ELF-1 (cell line): Measurements from ENCODE around the gene COMT.
"Not testable (repeated sequence)": the region's sequence is repeated elsewhere in the genome, so short reads cannot be mapped to it uniquely, and the experiment has no call there.

Source experiments
- DNase-seq: peaks from one replicate; pipeline ENCODE4 v3.0.0-alpha.2; 2016; ENCODE audit warnings: low read depth, low spot score

Gene COMT

DNA sequence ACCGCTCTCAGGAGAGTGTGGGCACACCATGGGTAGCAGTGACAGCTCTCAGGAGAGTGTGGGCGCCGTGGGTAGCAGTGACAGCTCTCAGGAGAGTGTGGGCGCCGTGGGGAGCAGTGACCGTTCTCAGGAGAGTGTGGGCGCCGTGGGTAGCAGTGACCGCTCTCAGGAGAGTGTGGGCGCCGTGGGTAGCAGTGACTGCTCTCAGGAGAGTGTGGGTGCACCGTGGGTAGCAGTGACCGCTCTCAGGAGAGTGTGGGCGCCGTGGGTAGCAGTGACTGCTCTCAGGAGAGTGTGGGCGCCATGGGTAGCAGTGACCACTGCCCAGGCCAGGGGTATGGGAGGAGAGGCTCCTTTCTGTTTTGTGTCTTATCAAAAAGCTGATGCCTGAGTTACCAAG lies 33.7 kb upstream of the COMT start:
- DNase-seq, result not testable (repeated sequence)

DNA sequence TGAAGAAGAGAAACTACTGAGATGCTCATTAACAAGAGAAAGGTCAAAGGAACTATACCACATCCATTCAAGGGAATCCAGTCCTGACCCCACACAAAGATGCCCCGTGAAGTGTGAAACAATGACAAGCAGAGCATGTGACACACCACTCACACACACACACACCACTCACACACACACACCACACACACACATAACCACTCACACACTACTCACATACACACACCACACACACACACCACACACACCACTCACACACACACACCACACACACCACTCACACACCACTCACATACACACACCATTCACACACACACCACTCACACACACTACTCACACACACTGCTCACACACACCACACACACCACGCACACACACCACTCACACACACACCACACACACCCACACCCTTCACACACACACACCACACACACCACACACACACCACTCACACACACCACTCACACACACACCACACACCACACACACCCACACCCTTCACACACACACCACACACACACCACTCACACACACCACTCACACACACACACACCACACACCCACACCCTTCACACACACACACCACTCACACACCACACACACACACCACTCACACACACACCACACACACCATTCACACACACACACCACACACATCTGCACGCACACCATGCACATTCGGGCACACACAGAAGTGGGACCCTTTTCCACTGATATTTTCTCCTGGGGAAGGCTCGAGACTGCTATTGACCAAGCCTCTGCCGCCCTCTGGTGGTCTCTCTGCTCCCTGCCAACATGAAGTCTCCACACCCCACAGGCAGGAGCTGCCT lies 32.0 kb upstream of the COMT start:
- DNase-seq, result peak; percentile 84

DNA sequence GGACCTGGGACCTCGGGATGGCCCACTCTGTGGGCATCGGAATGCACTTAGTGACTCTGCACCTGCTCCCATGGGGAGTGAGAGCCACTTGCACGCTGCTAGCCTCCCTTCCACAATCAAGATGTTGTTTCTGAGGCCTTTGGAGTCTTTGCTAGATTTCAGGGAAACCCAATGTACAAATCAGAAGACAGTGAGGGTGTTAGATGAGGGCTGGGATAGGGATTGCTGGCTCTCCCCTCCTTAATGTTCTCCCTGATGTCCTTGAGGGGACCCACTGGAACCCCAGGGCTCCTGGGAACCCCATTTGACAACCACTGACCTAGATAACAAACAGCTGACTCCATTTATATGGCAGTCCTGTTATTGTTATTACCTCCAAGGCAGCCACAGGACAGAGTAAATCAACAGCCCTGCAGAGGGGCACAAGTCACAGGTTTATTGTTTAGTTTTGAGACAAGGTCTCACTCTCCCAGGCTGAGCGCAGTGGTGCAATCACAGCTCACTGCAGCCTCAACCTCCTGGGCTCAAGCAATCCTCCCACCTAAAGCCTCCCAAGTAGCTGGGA lies 31.3 kb upstream of the COMT start:
- no peak for DNase-seq

DNA sequence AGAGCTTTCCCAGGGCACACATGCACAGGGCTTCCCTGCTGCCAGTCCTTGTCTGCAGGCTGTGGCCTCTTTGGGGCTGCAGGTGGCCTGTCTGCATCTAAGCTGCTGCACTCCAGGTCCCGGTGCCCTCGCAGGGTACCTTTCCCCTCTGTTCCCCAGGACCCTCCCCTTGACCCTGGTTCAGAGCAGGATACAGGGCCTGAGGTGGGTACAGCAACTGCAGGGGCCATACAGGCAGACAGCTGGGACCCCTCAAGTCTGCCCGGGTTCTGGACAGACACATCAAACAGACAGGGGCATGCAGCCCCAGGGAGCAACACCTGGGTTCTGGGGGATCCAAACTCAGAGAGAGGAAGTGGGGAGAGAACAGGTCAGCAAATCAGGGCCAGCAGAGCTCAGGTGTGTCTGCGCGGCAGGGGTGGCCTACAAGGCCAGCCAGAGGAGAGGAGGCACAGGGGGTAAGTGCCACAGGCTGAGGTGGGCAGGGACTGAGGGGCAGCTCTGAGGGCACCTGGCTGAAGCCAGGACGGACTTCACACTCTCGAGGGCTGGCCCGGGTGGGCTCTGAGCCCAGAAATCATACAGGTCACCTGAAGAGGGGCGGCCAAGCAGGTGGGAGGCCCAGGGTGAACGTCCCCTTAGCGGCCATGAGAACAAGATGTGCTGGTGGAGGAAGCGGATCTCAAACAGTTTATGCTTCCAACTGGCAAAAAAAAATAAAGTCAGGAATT lies 29.9 kb upstream of the COMT start:
- DNase-seq, result no peak

DNA sequence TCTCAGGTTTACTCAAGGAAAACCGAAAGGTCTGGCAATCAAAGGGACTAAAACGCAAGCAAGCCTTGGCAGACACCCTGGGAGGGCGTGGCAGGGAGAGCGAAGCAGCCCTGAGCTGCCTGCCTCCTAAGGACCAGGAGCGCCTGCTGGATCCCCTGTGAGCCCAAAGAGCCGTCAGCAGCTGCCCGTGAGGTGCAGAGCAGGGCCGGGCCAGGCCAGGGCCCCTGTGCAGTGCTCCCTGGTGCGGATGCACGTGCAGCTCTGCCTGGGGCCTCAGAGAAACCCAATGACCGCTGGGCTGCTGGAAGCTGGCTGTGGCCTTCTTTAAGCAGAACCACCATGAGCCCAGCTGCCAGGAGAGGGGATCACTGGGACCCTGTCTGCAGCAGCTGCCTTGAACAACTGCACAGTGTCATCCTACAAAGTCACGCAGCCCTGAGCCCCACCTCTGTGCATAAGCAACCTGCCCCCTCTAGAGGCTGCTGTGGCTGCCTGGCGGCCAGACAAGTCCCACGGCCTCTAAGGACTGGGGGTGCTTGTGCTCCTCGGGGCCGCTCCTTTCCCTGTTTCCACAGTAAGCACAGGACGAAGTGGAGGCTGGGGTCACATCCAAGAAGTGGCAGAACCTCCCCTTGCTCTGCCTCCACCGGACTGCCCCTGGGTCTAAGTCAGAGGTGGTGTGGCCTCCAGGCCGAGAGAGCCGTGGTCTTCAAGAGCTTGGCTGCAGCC lies 29.1 kb upstream of the COMT start:
- no peak for DNase-seq

DNA sequence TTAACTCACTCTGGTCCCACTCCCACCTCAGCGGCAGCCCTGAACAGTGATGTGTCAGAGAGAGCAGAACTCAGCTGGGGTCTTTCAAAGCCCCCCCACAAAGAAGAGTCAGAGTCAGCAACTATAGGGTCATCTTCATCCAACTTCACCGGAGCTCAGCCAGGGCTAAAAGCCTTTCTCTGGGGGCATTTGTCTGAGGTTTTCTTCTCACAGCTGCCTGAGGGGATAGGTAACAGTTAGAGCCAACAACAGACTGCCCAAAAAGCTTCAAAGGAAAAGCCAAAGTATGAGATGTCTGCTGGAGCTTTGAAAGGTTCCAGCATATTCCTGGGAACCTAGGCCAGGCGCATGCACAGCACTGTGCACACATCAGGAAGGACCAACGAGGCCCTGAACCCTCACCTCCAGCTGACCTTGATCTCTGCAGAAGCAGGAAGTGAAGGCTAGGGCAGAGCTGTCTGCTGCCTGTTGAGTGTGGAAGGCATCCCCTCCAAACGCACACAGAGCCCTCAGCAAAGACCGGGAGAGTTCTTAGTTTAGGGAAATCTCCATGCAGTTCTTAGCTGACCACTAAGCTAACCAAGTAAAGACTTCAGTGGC lies 28.1 kb upstream of the COMT start:
- no peak for DNase-seq

DNA sequence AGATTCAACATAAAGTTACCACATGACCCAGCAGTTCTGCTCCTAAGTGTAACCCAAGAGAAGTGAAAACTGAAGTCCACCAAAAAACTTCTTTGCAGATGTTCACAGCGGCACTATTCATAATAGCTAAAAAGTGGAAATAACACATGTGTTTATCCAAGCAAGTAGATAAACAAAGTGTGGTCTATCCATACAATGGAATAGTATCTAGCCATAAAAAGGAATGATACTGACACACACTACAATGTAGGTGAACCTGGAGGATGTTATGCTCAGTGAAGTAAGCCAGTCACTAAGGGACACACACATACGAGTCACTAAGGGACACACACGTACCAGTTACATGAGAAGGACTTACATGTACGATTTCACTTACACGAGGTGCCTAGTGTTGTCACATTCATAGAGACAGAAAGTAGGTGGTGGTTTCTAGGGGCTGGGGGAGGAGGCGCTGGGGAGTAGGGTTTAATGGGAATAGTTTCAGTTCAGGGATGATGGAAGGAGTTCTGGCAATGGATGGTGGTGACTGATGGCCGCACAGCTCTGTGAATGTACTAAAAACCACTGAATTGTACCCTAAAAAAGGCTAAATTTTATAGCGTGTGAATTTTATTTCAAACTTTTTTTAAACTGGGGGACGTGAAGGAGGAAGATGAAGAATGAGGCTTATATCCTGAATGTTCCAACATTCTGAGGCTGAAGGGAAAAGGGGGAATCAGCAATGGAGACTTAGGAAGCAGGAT lies 27.2 kb upstream of the COMT start:
- DNase-seq, result no peak

DNA sequence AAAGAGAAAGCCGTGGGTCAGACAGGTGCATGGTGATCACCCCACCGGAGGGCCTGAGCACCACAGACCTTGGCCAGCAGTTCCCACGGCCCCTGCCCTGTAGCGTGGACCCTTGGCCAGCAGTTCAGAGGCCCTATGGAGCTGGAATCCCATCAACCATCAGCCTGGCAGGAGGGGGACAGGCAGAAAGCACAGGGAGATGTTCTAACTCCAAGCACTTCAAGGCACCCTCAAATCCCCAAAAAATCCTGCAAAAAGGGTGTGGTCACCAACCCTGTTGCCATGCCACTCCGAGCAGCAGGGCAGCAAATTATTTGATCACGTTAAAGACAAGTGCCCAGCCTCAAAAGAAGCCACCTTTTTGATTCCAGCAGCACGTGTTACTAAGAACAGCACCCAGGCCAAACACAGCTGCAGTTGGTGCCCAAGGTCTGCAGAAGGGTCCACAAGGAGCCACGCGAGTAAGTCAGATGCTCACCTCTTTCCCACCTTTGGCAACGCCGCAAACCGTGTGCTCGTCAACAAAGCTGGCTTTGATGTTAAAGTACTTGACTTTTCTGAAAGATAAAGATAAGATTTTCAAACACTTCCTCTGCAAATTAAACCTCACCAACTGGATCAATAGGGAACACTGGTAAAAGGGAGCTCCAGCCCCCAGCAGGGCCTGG lies 26.2 kb upstream of the COMT start:
- DNase-seq, result no peak

DNA sequence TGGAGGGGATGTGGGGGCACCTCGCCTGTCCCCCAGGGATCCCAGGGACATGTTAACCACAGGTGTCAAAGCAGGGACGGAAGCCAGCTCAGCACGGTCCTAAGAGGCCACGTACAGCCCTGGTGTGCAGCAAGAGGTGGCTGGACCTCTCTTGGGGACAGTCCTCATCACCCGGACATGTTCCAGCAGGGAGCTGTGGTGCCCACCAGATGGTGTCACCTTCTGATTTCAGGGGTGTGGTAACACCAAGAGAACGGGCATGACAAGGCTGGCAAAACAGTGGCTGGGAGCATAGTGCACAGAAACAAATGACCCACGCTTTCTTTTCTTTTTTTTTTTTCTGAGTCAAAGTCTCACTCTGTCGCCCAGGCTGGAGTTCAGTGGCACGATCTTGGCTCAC lies 25.6 kb upstream of the COMT start:
- no peak for DNase-seq

DNA sequence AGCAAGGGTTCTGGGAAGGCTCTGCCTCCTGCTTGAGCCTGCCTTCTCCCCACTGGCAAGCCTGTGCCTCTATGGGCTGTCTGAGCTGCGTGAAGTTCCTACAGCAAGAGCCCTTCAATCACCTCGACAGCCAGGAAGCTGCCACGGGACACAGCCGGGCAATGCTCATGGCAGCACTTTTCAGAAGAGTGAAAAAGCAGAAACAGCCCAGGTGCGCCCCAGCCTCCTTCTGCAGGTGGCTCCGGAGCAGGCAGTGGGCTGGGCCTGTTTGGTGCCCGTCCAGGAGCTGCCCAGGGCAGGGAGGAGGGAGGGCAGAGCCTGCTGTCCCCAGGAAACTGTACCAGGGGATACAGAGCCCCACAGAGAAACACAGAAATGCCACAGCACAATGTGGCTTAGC lies 24.6 kb upstream of the COMT start:
- DNase-seq, result no peak

DNA sequence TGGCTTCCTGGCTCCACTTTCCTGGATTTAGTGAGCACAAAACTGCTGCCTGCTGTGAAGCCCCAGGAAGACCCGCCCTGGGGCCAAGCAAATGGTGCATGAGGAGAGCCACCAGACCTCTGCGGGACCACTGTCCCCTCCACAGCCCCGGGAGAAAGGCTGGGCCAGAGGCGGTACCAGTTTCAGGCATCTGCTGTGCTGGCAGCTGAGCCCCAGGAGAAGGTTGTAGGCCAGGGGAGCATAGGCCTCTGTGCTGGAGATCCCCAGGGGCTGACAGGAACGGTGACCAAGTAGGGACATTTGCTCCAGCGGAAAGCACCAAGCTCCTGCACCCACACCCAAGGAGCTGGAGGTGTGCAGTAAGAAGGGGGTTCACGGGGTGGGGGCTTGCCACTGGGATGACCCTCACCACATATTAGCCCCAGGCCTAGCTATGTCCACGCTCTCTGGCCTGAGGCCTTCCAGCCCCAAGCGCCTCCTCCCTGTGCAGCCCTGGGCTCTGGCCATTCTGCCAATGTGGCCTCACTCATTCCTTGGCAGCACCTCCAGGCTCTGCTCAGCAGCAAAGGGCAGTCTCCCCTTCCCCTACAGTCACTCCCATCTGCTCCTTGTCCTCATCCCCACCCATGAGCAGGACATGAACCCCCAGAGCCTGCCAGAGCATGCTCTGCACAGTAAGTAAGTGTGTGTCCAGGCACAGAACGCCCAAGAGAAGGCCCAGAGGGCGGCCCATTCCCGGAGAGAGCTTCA lies 24.0 kb upstream of the COMT start:
- no peak for DNase-seq

DNA sequence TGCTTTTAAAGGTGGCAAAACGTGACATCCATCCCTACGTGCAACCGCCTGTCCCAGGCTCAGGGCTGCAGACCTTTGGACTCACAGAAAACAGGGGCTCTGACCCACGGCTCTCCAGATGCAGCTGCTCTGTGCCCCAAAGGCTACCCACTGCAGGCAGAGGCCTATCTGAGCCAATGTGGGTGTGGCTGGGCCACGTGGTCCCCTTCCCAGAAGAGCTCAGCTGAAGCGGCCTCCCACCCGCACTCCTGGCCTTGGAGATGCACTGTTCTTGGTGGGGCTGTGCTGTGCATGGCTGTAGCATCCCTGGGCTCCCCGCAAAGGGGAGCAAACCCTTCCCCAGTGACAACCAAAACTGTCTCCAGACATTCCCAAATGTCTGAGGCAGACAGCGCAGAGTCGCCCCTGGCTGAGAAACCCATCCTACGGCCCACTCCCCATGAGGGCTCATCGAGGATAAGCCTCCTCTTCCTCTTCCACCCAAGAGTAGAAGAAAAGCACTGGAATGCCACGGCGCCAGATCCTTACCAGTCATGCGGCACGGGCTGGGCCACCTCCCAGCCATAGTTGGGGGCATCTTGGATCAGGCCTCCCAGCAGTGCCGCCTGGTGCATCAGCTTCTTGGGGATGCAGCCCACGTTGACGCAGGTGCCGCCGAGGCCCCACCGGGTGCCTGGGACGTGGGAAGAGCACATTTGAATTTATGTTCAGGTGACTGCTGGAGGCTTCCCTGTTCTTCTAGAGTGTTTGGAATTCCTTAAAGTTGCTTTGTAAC lies 23.1 kb upstream of the COMT start:
- DNase-seq, result no peak

DNA sequence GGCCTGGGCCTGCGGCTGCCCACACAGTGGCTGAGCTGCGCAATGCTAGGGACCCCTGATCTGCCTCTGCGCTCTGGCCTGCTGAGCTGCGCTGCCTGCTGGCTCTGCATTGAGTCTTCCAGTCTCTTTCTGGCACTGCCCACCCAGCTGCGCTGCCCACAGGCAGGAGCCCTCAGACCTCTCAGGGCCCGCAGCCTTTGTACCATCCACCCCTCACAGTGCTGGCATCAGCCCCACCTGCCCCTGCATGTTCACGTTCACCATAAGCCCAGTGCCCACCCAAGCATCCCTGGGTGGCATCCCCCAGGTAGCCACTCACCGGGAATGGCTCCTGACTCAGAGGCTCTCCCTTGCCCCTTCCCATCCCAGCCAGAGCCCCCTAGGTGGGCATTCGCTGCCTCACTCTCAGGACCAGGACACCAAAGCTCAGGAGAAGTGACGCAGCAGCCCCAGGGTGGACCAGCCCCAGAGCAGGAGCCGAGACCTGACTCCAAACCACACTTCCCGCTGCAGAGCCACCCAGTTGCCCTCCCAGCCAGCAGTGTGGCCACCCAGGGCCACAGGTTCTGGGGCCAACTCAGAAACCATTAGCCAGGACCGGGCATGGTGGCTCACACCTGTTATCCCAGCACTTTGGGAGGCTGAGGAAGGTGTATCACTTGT lies 21.7 kb upstream of the COMT start:
- DNase-seq, result no peak

DNA sequence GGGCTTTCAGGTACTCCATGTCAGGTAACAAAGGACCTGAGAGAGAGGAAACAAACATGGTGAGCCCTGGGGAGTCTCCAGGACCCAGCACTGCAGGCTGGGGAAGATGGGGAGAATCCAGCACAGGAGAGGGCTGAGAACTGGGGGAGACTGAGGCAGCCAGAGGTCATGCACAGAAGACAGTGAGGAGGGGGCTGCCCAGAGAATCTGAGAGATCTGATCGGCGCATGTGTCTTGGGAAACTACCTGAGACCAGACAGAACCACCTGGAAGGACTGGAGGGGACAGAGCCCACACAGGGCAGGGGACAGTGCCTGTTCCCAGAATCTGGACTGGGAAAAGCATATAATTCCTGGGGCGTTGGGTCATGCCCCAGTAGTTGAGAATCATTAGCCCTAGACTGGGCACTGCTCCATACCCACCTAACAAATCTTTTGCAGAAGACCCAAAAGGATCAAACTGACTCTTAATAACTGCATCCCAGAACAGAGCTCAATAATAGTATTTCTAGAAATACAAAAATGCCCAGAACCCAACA lies 20.0 kb upstream of the COMT start:
- no peak for DNase-seq

DNA sequence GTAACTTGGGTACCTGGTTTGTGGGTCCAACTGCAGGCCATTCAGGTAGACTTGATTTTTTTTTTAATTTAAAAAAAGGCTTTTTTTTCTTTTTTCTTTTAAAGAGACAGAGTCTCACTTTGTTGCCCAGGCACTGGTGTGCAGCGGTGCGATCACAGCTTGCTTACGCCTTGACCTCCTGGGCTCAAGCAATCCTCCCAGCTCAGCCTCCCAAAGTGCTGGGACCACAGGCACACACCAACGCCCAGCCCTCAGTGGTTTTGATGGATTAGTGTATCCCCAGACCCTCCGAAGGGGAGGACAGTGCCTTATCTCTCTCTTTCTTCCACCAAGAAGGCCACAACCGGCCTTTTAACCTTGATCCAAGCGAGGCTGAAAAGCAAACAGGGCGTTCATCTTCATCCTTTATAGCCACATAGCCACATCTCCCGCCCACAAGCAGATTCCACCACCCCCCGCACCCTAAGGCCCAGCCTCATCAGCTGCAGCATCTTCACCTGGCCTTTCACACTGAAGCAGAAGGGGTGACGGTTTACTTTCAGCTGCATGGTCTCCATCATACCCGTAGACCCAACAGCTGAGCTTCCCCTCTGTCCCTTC lies 17.6 kb upstream of the COMT start:
- DNase-seq, result no peak

DNA sequence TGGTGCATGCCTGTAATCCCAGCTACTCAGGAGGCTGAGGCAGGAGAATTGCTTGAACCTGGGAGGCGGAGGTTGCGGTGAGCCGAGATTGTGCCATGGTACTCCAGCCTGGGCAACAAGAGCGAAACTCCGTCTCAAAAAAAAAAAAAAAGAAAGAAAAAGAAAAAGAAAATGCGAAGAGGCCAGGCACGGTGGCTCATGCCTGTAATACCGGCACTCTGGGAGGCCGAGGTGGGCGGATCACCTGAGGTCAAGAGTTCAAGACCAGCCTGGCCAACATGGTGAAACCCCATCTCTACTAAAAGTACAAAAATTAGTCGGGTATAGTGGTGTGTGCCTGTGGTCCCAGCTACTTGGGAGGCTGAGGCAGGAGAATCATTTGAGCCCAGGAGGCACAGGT lies 15.5 kb upstream of the COMT start:
- DNase-seq, result not testable (repeated sequence)

DNA sequence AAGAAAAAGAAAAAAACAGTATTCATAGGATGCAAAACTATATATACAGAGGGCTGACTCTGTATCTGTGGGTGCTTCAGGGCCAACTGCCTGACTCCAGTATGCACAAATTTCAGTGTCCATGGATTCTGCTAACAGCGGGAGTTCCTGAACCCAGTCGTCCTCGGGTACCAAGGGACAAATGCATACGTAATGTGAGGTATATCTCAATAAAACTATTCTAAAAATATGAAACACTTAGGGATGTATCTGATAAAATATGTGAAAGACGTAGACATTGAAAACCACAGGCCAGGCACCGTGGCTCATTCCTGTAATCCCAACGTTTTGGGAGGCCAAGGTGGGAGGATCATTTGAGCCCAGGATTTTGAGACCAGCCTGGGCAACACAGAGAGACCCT lies 13.9 kb upstream of the COMT start:
- no peak for DNase-seq

DNA sequence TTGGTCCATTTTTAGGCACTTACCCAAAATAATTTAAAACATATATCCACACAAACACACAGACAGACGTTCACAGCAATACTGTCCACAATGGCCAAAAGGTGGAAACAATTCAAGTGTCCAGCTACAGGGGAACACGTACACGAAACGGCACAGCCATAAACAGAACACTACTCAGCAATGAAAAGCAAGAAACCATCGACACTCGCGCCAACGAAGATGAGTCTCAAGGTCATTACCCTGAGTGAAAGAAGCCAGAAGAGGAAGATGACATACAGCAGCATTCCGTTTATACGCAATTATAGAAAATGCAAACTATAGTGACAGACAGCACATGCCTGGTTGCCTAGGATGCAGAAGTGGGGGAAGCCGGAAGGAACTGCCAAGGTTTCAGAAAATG lies 13.4 kb upstream of the COMT start:
- no peak for DNase-seq
